K562 (cell line): ENCODE measurements around the gene ELF1. TPM values are rescaled to one million over a fixed set of nuclear protein-coding genes. Genes with fewer than 3 reads are reported as not detected.

ENCODE experiments used
- CBFB ChIP-seq: sonication (generic); formaldehyde crosslinking; IDR thresholded peaks from 2 replicates; pipeline ENCODE4 v1.4.0; 2020; ENCODE audit warnings: mild to moderate bottlenecking, missing genetic modification reagents
- PHB ChIP-seq: fragments of 250-450 bp; sonication (Bioruptor Pico); IDR thresholded peaks from 2 replicates; pipeline ENCODE4 v1.5.0; 2021
- POLR2A ChIP-seq: fragments of 450-650 bp; conservative IDR thresholded peaks from 2 replicates; pipeline ENCODE4 v1.6.1; 2016
- POLR2H ChIP-seq: IDR thresholded peaks from 2 replicates; pipeline ENCODE4 v1.6.1; 2016; ENCODE audit warnings: missing genetic modification characterization, low read depth, mild to moderate bottlenecking, control low read depth, missing compliant biosample characterization, moderate library complexity
- ZNF23 ChIP-seq: fragments of 250-450 bp; sonication (Bioruptor Pico); IDR thresholded peaks from 2 replicates; pipeline ENCODE4 v1.4.0; 2020; ENCODE audit warnings: mild to moderate bottlenecking
- ZNF766 ChIP-seq: fragments of 200-800 bp; sonication (Bioruptor generic); conservative IDR thresholded peaks from 2 replicates; pipeline ENCODE4 v1.6.1; 2016; ENCODE audit warnings: missing genetic modification characterization, missing compliant biosample characterization
- polyA plus RNA-seq, 8 experiments: library from polyadenylated mRNA; depleted of rRNA in 4 of 8; stranded (reverse) in 5 of 8; unstranded in 3 of 8; fragments of >200 nt; fragmentation: Nextera tagmentation in 2 of 8; fragmentation: Illumina TruSeq in 1 of 8; extraction: Ambion mirVana in 2 of 8; extraction: Trizol in 1 of 8; gene quantifications; 2 replicates each; pipeline versions ENCODE4 v1.2.1 to v1.2.3, GENCODE V29; 2011 to 2014; ENCODE audit warnings: inconsistent platforms in 1 of 8, missing spikeins in 1 of 8
- total RNA-seq, 7 experiments: library from RNA; depleted of rRNA in 6 of 7; stranded (reverse); fragments of >200 nt in 6 of 7; fragmentation: Illumina TruSeq in 2 of 7; extraction: Trizol in 2 of 7; gene quantifications; 2 replicates each; pipeline versions ENCODE4 v1.2.1 to v1.2.3, GENCODE V29; 2011 to 2021; ENCODE audit warnings: low replicate concordance in 1 of 7
- TF ChIP-seq, protein P1 (sequence below): fragments of 200-600 bp; sonication (generic); IDR thresholded peaks from one replicate; pipeline ENCODE4 v1.6.1; 2012; ENCODE audit warnings: mild to moderate bottlenecking, low read depth, low read length, inconsistent platforms
- TF ChIP-seq, protein P2 (sequence below): fragments of 250-450 bp; sonication (Bioruptor Pico); IDR thresholded peaks from 2 replicates; pipeline ENCODE4 v1.9.0; 2021; ENCODE audit warnings: mild to moderate bottlenecking
- TF ChIP-seq, protein P3 (sequence below): IDR thresholded peaks from 3 replicates; pipeline ENCODE4 v1.6.1; 2011; ENCODE audit warnings: borderline replicate concordance, mild to moderate bottlenecking, moderate library complexity; ENCODE audit not compliant: insufficient read length; ENCODE audit errors: extremely low read depth
- TF ChIP-seq, protein P4 (sequence below), 3 experiments: IDR thresholded peaks in 2 of 3; conservative IDR thresholded peaks in 1 of 3; 2 replicates each; pipeline ENCODE4 v1.5.1; 2011 to 2012; ENCODE audit warnings: low read length in 3 of 3, mild to moderate bottlenecking in 3 of 3, control low read depth in 2 of 3, improper control_type of control experiment in 1 of 3, inconsistent platforms in 1 of 3, low read depth in 1 of 3, mixed read lengths in 1 of 3, moderate library complexity in 1 of 3; ENCODE audit not compliant: insufficient read depth in 2 of 3

ELF1 gene
- total and polyA plus RNA-seq, 9 of the 15 experiments (the other 6 are each of a cell fraction or from before 2014, with no cell fraction given): 24.7 to 54.4 (median 33.4) TPM

DNA sequence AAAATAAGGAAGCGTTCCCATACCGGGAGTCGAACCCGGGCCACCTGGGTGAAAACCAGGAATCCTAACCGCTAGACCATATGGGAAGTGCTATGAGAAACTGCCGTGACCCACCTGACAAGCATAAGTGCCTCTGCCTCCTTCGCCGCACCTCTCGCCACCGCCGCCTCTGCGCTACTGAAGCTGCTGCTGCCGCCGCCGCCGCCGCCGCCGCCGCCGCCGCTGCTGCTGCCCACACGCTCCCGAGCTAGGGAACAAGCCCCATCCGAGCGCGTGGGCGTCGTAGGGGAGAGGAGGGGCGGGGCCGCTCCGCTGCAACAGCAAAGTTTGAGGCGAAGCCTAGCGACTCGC, 41.6 kb upstream of the ELF1 start (continued):
- TF ChIP-seq ZNF766 (0 out of 2 replicates have a peak, but pooled peaks have one; percentile 40), CBFB (CRISPR knock-in tag) (0 out of 2 replicates have a peak, but pooled peaks have one; percentile 23), PHB (no peak), POLR2A (0 out of 2 replicates have a peak, but pooled peaks have one; percentile 21), POLR2H (tag) (peak; percentile 99), ZNF23 (no peak)
- TF ChIP-seq, protein P1, sequence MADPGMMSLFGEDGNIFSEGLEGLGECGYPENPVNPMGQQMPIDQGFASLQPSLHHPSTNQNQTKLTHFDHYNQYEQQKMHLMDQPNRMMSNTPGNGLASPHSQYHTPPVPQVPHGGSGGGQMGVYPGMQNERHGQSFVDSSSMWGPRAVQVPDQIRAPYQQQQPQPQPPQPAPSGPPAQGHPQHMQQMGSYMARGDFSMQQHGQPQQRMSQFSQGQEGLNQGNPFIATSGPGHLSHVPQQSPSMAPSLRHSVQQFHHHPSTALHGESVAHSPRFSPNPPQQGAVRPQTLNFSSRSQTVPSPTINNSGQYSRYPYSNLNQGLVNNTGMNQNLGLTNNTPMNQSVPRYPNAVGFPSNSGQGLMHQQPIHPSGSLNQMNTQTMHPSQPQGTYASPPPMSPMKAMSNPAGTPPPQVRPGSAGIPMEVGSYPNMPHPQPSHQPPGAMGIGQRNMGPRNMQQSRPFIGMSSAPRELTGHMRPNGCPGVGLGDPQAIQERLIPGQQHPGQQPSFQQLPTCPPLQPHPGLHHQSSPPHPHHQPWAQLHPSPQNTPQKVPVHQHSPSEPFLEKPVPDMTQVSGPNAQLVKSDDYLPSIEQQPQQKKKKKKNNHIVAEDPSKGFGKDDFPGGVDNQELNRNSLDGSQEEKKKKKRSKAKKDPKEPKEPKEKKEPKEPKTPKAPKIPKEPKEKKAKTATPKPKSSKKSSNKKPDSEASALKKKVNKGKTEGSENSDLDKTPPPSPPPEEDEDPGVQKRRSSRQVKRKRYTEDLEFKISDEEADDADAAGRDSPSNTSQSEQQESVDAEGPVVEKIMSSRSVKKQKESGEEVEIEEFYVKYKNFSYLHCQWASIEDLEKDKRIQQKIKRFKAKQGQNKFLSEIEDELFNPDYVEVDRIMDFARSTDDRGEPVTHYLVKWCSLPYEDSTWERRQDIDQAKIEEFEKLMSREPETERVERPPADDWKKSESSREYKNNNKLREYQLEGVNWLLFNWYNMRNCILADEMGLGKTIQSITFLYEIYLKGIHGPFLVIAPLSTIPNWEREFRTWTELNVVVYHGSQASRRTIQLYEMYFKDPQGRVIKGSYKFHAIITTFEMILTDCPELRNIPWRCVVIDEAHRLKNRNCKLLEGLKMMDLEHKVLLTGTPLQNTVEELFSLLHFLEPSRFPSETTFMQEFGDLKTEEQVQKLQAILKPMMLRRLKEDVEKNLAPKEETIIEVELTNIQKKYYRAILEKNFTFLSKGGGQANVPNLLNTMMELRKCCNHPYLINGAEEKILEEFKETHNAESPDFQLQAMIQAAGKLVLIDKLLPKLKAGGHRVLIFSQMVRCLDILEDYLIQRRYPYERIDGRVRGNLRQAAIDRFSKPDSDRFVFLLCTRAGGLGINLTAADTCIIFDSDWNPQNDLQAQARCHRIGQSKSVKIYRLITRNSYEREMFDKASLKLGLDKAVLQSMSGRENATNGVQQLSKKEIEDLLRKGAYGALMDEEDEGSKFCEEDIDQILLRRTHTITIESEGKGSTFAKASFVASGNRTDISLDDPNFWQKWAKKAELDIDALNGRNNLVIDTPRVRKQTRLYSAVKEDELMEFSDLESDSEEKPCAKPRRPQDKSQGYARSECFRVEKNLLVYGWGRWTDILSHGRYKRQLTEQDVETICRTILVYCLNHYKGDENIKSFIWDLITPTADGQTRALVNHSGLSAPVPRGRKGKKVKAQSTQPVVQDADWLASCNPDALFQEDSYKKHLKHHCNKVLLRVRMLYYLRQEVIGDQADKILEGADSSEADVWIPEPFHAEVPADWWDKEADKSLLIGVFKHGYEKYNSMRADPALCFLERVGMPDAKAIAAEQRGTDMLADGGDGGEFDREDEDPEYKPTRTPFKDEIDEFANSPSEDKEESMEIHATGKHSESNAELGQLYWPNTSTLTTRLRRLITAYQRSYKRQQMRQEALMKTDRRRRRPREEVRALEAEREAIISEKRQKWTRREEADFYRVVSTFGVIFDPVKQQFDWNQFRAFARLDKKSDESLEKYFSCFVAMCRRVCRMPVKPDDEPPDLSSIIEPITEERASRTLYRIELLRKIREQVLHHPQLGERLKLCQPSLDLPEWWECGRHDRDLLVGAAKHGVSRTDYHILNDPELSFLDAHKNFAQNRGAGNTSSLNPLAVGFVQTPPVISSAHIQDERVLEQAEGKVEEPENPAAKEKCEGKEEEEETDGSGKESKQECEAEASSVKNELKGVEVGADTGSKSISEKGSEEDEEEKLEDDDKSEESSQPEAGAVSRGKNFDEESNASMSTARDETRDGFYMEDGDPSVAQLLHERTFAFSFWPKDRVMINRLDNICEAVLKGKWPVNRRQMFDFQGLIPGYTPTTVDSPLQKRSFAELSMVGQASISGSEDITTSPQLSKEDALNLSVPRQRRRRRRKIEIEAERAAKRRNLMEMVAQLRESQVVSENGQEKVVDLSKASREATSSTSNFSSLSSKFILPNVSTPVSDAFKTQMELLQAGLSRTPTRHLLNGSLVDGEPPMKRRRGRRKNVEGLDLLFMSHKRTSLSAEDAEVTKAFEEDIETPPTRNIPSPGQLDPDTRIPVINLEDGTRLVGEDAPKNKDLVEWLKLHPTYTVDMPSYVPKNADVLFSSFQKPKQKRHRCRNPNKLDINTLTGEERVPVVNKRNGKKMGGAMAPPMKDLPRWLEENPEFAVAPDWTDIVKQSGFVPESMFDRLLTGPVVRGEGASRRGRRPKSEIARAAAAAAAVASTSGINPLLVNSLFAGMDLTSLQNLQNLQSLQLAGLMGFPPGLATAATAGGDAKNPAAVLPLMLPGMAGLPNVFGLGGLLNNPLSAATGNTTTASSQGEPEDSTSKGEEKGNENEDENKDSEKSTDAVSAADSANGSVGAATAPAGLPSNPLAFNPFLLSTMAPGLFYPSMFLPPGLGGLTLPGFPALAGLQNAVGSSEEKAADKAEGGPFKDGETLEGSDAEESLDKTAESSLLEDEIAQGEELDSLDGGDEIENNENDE: no peak
- TF ChIP-seq, protein P2, sequence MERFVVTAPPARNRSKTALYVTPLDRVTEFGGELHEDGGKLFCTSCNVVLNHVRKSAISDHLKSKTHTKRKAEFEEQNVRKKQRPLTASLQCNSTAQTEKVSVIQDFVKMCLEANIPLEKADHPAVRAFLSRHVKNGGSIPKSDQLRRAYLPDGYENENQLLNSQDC: peak; percentile 60; the same call in 1 of the 2 replicates
- TF ChIP-seq, protein P3, sequence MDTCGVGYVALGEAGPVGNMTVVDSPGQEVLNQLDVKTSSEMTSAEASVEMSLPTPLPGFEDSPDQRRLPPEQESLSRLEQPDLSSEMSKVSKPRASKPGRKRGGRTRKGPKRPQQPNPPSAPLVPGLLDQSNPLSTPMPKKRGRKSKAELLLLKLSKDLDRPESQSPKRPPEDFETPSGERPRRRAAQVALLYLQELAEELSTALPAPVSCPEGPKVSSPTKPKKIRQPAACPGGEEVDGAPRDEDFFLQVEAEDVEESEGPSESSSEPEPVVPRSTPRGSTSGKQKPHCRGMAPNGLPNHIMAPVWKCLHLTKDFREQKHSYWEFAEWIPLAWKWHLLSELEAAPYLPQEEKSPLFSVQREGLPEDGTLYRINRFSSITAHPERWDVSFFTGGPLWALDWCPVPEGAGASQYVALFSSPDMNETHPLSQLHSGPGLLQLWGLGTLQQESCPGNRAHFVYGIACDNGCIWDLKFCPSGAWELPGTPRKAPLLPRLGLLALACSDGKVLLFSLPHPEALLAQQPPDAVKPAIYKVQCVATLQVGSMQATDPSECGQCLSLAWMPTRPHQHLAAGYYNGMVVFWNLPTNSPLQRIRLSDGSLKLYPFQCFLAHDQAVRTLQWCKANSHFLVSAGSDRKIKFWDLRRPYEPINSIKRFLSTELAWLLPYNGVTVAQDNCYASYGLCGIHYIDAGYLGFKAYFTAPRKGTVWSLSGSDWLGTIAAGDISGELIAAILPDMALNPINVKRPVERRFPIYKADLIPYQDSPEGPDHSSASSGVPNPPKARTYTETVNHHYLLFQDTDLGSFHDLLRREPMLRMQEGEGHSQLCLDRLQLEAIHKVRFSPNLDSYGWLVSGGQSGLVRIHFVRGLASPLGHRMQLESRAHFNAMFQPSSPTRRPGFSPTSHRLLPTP: peak; percentile 67
- TF ChIP-seq, protein P4, sequence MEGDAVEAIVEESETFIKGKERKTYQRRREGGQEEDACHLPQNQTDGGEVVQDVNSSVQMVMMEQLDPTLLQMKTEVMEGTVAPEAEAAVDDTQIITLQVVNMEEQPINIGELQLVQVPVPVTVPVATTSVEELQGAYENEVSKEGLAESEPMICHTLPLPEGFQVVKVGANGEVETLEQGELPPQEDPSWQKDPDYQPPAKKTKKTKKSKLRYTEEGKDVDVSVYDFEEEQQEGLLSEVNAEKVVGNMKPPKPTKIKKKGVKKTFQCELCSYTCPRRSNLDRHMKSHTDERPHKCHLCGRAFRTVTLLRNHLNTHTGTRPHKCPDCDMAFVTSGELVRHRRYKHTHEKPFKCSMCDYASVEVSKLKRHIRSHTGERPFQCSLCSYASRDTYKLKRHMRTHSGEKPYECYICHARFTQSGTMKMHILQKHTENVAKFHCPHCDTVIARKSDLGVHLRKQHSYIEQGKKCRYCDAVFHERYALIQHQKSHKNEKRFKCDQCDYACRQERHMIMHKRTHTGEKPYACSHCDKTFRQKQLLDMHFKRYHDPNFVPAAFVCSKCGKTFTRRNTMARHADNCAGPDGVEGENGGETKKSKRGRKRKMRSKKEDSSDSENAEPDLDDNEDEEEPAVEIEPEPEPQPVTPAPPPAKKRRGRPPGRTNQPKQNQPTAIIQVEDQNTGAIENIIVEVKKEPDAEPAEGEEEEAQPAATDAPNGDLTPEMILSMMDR (IDR thresholded peaks at IDR 0.05 in 2 of 3, conservative IDR thresholded peaks at IDR 0.05 in 1 of 3; ENCODE audit: insufficient read depth in 2 of 3, low read depth in 1 of 3, low read length in 3 of 3): 0 out of 6 replicates have a peak, but pooled peaks of 1 of the 3 experiments have one; percentile 0
- TF ChIP-seq, all 486 proteins: peak for 28
